ENCODE data around the gene OR6B1. TPM values are rescaled to one million over a fixed set of nuclear protein-coding genes. Genes with fewer than 3 reads are reported as not detected.

Gene OR6B1
- total and polyA plus RNA-seq, 2 experiments from 2014 or later = not detected

DNA sequence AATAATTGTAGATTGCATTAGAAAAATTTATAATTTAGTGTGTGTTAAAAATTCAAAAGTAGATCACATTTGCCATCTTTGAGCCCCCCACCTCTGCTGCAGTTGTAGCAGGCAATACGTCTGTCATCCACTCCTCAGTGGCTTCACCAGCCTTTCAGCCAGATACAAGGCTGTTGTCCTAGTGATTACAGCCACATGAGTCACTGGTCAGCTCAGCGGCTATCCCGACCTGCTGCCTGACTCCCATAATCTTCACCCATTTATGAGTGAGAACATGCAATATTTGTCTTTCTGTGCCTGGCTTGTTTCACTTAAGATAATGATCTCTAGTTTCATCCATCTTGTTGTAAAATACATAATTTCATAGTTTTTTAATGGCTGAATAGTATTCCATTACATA lies 57.8 kb downstream of the OR6B1 start (continued):
- TF ChIP-seq, protein P1, sequence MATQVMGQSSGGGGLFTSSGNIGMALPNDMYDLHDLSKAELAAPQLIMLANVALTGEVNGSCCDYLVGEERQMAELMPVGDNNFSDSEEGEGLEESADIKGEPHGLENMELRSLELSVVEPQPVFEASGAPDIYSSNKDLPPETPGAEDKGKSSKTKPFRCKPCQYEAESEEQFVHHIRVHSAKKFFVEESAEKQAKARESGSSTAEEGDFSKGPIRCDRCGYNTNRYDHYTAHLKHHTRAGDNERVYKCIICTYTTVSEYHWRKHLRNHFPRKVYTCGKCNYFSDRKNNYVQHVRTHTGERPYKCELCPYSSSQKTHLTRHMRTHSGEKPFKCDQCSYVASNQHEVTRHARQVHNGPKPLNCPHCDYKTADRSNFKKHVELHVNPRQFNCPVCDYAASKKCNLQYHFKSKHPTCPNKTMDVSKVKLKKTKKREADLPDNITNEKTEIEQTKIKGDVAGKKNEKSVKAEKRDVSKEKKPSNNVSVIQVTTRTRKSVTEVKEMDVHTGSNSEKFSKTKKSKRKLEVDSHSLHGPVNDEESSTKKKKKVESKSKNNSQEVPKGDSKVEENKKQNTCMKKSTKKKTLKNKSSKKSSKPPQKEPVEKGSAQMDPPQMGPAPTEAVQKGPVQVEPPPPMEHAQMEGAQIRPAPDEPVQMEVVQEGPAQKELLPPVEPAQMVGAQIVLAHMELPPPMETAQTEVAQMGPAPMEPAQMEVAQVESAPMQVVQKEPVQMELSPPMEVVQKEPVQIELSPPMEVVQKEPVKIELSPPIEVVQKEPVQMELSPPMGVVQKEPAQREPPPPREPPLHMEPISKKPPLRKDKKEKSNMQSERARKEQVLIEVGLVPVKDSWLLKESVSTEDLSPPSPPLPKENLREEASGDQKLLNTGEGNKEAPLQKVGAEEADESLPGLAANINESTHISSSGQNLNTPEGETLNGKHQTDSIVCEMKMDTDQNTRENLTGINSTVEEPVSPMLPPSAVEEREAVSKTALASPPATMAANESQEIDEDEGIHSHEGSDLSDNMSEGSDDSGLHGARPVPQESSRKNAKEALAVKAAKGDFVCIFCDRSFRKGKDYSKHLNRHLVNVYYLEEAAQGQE (IDR thresholded peaks at IDR 0.05; ENCODE audit: unreplicated experiment) = no peak
- TF ChIP-seq POLR2AphosphoS5 (IDR thresholded peaks at IDR 0.05; ENCODE audit: low read depth) = no peak
- no peak for TF ChIP-seq STAT1 (IDR thresholded peaks at IDR 0.05; ENCODE audit: unreplicated experiment)
- TF ChIP-seq, protein P2, sequence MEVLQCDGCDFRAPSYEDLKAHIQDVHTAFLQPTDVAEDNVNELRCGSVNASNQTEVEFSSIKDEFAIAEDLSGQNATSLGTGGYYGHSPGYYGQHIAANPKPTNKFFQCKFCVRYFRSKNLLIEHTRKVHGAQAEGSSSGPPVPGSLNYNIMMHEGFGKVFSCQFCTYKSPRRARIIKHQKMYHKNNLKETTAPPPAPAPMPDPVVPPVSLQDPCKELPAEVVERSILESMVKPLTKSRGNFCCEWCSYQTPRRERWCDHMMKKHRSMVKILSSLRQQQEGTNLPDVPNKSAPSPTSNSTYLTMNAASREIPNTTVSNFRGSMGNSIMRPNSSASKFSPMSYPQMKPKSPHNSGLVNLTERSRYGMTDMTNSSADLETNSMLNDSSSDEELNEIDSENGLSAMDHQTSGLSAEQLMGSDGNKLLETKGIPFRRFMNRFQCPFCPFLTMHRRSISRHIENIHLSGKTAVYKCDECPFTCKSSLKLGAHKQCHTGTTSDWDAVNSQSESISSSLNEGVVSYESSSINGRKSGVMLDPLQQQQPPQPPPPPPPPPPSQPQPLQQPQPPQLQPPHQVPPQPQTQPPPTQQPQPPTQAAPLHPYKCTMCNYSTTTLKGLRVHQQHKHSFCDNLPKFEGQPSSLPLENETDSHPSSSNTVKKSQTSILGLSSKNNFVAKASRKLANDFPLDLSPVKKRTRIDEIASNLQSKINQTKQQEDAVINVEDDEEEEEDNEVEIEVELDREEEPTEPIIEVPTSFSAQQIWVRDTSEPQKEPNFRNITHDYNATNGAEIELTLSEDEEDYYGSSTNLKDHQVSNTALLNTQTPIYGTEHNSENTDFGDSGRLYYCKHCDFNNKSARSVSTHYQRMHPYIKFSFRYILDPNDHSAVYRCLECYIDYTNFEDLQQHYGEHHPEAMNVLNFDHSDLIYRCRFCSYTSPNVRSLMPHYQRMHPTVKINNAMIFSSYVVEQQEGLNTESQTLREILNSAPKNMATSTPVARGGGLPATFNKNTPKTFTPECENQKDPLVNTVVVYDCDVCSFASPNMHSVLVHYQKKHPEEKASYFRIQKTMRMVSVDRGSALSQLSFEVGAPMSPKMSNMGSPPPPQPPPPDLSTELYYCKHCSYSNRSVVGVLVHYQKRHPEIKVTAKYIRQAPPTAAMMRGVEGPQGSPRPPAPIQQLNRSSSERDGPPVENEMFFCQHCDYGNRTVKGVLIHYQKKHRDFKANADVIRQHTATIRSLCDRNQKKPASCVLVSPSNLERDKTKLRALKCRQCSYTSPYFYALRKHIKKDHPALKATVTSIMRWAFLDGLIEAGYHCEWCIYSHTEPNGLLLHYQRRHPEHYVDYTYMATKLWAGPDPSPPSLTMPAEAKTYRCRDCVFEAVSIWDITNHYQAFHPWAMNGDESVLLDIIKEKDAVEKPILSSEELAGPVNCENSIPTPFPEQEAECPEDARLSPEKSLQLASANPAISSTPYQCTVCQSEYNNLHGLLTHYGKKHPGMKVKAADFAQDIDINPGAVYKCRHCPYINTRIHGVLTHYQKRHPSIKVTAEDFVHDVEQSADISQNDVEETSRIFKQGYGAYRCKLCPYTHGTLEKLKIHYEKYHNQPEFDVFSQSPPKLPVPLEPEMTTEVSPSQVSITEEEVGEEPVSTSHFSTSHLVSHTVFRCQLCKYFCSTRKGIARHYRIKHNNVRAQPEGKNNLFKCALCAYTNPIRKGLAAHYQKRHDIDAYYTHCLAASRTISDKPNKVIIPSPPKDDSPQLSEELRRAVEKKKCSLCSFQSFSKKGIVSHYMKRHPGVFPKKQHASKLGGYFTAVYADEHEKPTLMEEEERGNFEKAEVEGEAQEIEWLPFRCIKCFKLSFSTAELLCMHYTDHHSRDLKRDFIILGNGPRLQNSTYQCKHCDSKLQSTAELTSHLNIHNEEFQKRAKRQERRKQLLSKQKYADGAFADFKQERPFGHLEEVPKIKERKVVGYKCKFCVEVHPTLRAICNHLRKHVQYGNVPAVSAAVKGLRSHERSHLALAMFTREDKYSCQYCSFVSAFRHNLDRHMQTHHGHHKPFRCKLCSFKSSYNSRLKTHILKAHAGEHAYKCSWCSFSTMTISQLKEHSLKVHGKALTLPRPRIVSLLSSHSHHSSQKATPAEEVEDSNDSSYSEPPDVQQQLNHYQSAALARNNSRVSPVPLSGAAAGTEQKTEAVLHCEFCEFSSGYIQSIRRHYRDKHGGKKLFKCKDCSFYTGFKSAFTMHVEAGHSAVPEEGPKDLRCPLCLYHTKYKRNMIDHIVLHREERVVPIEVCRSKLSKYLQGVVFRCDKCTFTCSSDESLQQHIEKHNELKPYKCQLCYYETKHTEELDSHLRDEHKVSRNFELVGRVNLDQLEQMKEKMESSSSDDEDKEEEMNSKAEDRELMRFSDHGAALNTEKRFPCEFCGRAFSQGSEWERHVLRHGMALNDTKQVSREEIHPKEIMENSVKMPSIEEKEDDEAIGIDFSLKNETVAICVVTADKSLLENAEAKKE (CRISPR knock-in tag; IDR thresholded peaks at IDR 0.05) = no peak

Other genes with a start within 250 kb of the OR6B1 start
- gene CTAGE6, start 242.6 kb upstream of the OR6B1 start, total RNA-seq (2014; rRNA removed; shearing (Covaris generic)) = not detected in 2 replicates
- not detected in 2 replicates for gene CTAGE6, start 242.6 kb upstream of the OR6B1 start, polyA plus RNA-seq (2016; fragmentation: Nextera tagmentation; extraction: Ambion mirVana)
- 27.2 and 31.3 TPM in 2 replicates for gene TCAF1, start 98.1 kb upstream of the OR6B1 start, total RNA-seq (2014; rRNA removed; shearing (Covaris generic))
- gene TCAF1, start 98.1 kb upstream of the OR6B1 start, polyA plus RNA-seq (2016; fragmentation: Nextera tagmentation; extraction: Ambion mirVana) = 13.5 and 15.5 TPM in 2 replicates
- gene OR2F2, start 65.1 kb upstream of the OR6B1 start, total RNA-seq (2014; rRNA removed; shearing (Covaris generic)) = not detected in 2 replicates
- not detected in 2 replicates for gene OR2F2, start 65.1 kb upstream of the OR6B1 start, polyA plus RNA-seq (2016; fragmentation: Nextera tagmentation; extraction: Ambion mirVana)
- gene OR2F1, start 45.5 kb upstream of the OR6B1 start, total RNA-seq (2014; rRNA removed; shearing (Covaris generic)) = 0.04 TPM in 1 of 2 replicates, not detected in the other
- not detected in 2 replicates for gene OR2F1, start 45.5 kb upstream of the OR6B1 start, polyA plus RNA-seq (2016; fragmentation: Nextera tagmentation; extraction: Ambion mirVana)
- gene OR2A5, start 48.6 kb downstream of the OR6B1 start, total RNA-seq (2014; rRNA removed; shearing (Covaris generic)) = not detected in 2 replicates
- gene OR2A5, start 48.6 kb downstream of the OR6B1 start, polyA plus RNA-seq (2016; fragmentation: Nextera tagmentation; extraction: Ambion mirVana) = not detected in 2 replicates
- not detected in 2 replicates for gene OR2A25, start 69.5 kb downstream of the OR6B1 start, total RNA-seq (2014; rRNA removed; shearing (Covaris generic))
- gene OR2A25, start 69.5 kb downstream of the OR6B1 start, polyA plus RNA-seq (2016; fragmentation: Nextera tagmentation; extraction: Ambion mirVana) = not detected in 2 replicates
- gene OR2A12, start 86.0 kb downstream of the OR6B1 start, total RNA-seq (2014; rRNA removed; shearing (Covaris generic)) = not detected in 2 replicates
- gene OR2A12, start 86.0 kb downstream of the OR6B1 start, polyA plus RNA-seq (2016; fragmentation: Nextera tagmentation; extraction: Ambion mirVana) = not detected in 2 replicates
- not detected in 2 replicates for gene OR2A2, start 109.3 kb downstream of the OR6B1 start, total RNA-seq (2014; rRNA removed; shearing (Covaris generic))
- gene OR2A2, start 109.3 kb downstream of the OR6B1 start, polyA plus RNA-seq (2016; fragmentation: Nextera tagmentation; extraction: Ambion mirVana) = not detected in 2 replicates
- not detected in 2 replicates for gene OR2A14, start 122.9 kb downstream of the OR6B1 start, total RNA-seq (2014; rRNA removed; shearing (Covaris generic))
- not detected in 2 replicates for gene OR2A14, start 122.9 kb downstream of the OR6B1 start, polyA plus RNA-seq (2016; fragmentation: Nextera tagmentation; extraction: Ambion mirVana)
- 3.4 and 10.1 TPM in 2 replicates for gene CTAGE4, start 183.1 kb downstream of the OR6B1 start, total RNA-seq (2014; rRNA removed; shearing (Covaris generic))
- gene CTAGE4, start 183.1 kb downstream of the OR6B1 start, polyA plus RNA-seq (2016; fragmentation: Nextera tagmentation; extraction: Ambion mirVana) = 4.3 and 4.9 TPM in 2 replicates
- 21.4 and 26.3 TPM in 2 replicates for gene ARHGEF35, start 195.5 kb downstream of the OR6B1 start, total RNA-seq (2014; rRNA removed; shearing (Covaris generic))
- 27.6 and 32.3 TPM in 2 replicates for gene ARHGEF35, start 195.5 kb downstream of the OR6B1 start, polyA plus RNA-seq (2016; fragmentation: Nextera tagmentation; extraction: Ambion mirVana)
- 0.27 and 0.28 TPM in 2 replicates for gene OR2A42, start 239.3 kb downstream of the OR6B1 start, total RNA-seq (2014; rRNA removed; shearing (Covaris generic))
- gene OR2A42, start 239.3 kb downstream of the OR6B1 start, polyA plus RNA-seq (2016; fragmentation: Nextera tagmentation; extraction: Ambion mirVana) = 1.8 and 2.1 TPM in 2 replicates